ENCODE measurements around the gene NOL7.

DNA sequence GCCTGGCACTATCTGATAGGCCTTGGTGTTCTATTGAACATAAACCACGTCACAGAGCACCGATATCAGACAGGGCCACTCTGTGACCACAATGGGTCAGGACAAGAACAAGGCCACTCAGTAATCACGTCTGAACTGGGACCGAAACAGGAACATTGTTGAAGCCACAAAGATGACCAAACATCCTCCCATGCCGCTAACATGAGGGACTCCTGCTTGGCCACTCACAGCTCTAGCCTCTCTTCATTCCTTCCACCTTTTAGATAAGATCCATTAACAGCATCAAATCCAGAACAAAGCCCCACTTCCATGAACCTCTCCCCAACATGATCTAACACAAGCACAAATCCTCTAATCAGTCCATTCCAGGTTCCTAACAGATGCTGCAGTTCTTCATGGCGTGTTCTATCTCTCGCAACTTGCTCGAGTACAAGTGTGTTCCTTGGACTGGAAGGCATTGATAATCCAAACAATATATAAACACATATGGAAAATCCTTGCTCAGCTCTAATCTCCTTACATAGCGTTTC, 33.4 kb upstream of the NOL7 start:
- no peak for TF ChIP-seq YY1 (IDR thresholded peaks at IDR 0.05; ENCODE audit: insufficient read depth, insufficient read length)
- no peak for TF ChIP-seq SUZ12 (IDR thresholded peaks at IDR 0.05; ENCODE audit: extremely low read depth, insufficient read depth, insufficient read length)
- TF ChIP-seq ZNF274 (IDR thresholded peaks at IDR 0.05; ENCODE audit: low read depth, low read length), result no peak

All from NT2/D1 (cell line).